GM10847 (cell line): ENCODE results near the gene COL28A1.

Experiments used
- POLR2A ChIP-seq: IDR thresholded peaks from 2 replicates; pipeline ENCODE4 v1.6.1; 2011; ENCODE audit not compliant: insufficient read length; ENCODE audit errors: extremely low read depth

Gene COL28A1

DNA sequence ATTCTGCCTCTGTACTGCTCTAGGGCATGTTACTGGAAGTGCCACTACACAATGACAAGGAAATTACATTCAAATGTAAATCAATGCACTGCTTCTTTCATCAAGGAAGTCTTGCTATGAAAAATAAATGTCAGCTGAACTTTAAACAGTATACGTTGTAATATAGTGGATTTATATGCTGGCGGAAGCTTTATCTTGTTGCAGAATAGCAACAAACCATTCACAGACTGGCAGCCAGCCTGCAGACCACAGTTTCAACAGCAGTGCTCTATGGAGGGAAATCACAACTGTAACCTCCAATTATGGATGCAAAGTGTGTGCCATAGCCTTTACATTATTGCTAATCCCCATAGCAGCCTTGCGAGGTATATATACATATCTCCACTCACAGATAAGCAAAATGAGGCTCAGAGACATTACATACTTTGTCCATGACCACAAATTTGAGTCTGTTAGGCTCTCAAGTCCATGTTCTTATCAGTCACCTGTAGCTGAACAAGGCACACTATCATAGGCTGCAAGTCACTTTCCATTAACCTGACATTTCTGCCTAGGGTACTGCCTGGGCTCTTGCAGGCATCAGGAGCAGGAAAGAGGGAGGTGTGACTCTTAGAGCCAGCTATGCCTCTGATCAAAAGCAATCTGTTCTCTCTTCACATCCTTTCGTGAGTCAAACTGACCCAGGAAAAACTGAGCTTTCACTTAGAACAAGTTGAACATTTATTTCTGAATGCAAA lies 22.6 kb downstream of the COL28A1 start:
- no peak for TF ChIP-seq POLR2A

DNA sequence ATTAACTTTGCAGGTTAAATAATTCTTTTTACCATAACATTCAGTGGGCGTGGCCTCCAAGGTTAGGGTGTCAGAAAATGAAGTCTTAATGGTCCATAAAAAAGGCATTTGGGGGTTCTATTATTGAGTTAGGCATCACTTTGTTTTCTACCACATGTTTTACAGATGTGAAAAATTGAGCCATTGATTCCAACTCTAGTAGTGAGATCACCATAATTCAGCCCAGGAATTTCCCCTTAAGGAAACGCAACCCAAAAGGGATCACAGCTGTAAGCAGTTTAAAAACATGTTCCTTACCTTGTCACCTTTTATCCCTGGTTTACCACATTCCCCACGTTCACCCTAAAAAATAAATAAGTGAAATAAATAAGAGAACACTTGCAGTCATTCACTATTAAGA lies 24.9 kb downstream of the COL28A1 start:
- no peak for TF ChIP-seq POLR2A

DNA sequence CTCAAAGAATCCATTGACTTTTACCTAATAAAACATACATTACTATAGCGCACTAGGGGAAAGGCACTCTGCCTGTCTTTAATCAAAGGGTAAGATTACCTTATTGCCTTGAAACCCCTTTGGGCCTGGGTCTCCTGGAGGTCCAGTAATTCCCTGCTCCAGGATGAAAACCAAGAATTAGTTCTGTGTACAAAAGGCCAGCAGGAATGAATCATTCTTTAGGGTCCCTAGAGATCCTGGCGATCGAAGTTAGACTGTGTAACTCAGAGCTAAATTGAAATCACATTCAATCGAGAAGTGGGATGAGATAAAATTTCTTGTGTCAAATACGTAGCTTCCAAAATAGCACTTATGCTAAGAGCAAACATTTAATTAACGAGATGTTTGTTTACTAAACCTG lies 29.8 kb downstream of the COL28A1 start:
- TF ChIP-seq POLR2A: no peak

- no peak for TF ChIP-seq POLR2A
Observed at GRCh38 chr7:7504910-7505704, 30.6 kb downstream of the COL28A1 start.

- TF ChIP-seq POLR2A: no peak
Observed at GRCh38 chr7:7499892-7500291, 35.8 kb downstream of the COL28A1 start.

GRCh38 chr7:7498856-7499255 lies 36.8 kb downstream of the COL28A1 start:
- no peak for TF ChIP-seq POLR2A

DNA sequence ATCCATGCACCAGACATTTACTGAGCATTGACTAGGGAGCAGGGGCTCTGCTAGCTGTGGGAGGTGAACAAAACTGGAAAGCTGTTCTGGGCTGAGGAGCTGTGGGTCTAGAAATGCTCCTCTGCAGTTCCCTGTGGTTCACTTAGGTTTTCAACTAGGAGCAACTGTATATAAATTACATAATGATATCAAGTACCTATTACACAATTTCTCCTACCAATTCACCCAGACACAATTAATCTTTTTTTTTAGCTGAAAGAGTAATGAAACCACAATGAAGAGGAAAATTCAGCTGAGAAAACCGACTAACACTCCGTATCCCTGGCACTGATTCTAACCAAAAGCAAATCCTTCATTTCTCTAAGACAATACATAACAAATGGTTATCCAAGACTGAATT lies 39.4 kb downstream of the COL28A1 start:
- TF ChIP-seq POLR2A: no peak

DNA sequence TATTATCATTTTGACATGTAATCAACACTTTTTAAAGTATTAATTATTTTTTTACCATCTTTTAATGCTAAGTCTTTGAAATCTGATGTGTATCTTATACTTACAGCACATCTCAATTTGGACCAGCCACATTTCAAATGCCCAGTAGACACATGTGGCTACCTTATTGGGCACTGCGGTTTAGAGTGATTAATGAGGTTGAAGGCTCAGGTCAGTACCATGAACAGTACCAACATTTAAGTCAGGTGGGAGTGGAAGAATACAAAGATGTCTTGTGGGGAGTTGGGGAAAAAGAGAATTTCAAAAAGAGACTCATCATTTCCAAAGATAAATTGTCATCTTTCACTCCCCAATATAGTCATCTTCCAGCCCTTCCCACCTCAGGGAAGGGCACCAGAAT lies 40.5 kb downstream of the COL28A1 start:
- no peak for TF ChIP-seq POLR2A

GRCh38 chr7:7491044-7491443 lies 44.6 kb downstream of the COL28A1 start:
- TF ChIP-seq POLR2A: no peak

DNA sequence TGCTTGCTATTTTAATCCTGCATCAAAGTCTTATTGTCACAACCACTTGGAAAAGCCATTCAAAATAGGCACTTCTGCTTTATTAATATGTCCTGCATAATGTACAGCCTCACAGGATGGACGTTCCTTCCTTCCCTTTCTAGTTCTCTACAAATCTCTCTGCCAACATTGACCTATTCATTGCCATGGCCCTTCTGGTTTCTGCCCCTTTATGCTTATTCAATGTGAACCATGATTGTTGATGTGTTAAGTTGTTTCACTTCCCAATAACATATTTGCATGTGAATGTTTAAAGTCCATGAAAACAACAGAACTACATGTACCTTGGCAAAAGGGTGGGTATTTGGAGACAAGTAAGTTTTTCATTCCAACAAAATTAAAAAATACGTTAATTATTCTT lies 45.7 kb downstream of the COL28A1 start:
- no peak for TF ChIP-seq POLR2A

DNA sequence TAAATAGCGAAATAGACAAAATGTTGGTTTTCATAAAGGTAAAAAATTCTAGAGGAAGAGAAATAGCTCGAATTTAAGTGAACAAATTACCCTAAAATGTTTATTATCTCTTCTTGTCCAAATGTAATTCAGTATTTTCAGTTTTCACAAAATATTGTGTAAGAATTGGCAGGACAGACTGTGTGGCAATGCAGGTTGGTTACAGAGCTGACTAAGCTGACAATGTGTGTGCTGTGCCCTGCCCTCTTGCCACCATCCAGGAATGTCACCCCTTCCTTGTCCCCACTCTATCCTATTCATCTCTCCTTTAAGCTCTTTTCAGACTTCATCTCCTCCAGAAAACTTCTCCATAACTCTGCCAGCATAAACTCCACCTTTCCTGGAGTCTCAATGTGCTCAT lies 46.1 kb downstream of the COL28A1 start:
- TF ChIP-seq POLR2A: no peak

GRCh38 chr7:7486362-7486761 lies 49.3 kb downstream of the COL28A1 start:
- no peak for TF ChIP-seq POLR2A

DNA sequence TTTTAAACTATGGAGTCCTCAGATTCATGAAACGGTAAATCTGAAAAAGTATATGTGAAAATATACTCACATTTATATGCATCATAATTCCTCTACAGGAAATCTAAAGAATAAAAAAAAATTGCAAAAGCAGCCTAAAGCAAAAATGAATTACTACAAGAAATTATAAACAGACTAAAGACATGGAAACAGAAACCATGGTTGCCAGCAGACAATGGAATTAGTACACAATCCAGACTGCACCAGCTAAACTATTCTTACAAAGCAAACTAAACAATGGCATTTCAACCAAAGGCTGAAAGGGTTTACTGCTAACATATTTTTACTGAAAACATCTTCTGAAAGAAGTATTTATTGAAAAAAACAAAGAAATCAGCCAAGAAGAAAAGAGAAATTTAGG lies 51.6 kb downstream of the COL28A1 start:
- no peak for TF ChIP-seq POLR2A

- TF ChIP-seq POLR2A: no peak
Observed at GRCh38 chr7:7481802-7482201, 53.9 kb downstream of the COL28A1 start.

- no peak for TF ChIP-seq POLR2A
Observed at GRCh38 chr7:7479275-7479805, 56.3 kb downstream of the COL28A1 start.

DNA sequence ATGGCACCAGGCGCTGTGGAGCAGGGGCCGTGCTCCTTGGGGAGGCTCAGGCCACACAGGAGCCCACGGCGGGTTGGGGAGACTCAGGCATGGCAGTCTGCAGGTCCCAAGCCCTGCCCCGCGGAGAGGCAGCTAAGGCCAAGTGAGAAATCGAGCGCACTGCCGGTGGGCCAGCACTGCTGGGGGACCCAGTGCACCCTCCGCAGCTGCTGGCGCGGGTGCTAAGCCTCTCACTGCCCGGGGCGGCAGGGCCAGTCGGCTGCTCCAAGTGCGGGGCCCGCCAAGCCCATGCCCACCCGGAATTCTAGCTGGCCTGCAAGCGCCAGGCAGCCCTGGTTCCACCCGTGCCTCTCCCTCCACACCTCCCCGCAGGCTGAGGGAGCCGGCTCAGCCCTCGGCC lies 57.1 kb downstream of the COL28A1 start:
- TF ChIP-seq POLR2A: no peak
